HG03135 (cell line): Measurements from ENCODE around the gene SH3PXD2A.

Experiments
- ATAC-seq: cut with Tn5 transposase; IDR thresholded peaks from one replicate; pipeline ENCODE4 v1.9.1; 2021; ENCODE audit warnings: mild to moderate bottlenecking, moderate library complexity; ENCODE audit not compliant: unreplicated experiment

SH3PXD2A gene

GRCh38 chr10:103552856-103553742, 302.3 kb downstream of the SH3PXD2A start:
- no peak for ATAC-seq

GRCh38 chr10:103551619-103552602, 303.5 kb downstream of the SH3PXD2A start:
- ATAC-seq = no peak

- ATAC-seq = no peak
Measured at GRCh38 chr10:103550229-103550628, 305.1 kb downstream of the SH3PXD2A start.

DNA sequence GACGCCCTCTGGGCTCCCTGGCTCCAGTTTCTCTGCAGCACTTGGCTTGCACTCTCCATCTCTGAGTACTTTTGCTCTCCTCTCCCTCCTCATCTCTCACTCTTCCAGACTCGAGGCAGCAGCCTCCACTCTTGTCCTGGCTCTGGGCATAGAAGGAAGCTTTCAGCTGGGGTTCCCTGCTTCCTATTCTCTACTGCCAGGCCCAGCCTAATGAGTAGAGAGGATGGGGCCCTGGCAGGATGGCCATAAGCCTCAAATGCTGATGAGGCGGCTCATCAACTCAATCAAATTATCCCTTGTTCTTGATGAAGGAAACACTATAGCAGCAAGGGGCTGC, 306.1 kb downstream of the SH3PXD2A start:
- ATAC-seq = no peak

GRCh38 chr10:103548581-103549348, 306.6 kb downstream of the SH3PXD2A start:
- no peak for ATAC-seq

DNA sequence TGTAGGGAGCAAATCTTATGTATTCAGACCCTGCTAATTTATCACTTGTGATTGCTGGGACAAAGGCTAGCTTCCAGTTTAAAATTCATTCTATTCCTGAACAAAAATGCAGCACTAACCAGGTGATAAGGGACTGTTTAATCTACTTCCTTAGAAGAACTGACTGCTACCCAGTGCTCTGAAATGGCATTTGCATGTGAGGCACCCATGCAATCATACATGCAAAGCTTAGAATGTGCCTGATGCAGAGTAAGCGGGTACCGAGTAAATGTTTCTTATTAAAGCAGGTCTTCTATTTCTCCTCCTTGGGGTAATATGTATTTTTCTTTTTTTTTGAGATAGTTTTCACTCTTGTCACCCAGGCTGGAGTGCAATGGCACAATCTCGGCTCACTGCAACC, 307.4 kb downstream of the SH3PXD2A start:
- no peak for ATAC-seq

GRCh38 chr10:103547391-103547946, 307.9 kb downstream of the SH3PXD2A start:
- no peak for ATAC-seq

DNA sequence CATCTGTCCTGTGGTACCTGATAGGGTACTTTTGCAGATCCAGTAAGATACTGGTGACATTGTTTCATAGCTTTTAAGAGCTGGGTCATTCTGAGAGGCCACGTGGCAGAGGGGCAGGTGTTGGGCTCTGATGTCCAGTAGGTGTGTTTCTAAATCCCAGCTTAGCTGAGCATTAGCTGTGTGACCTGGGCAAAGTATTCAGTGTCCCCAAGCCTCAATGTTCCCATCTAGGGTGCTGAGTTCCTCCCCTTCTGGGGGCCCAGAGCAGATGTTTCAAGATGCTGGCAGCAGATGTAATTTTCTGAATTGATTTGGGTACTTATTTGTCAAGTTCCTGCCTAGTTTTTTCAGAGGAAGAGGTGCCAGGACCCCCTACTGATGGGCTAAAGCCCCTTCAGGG, 309.0 kb downstream of the SH3PXD2A start:
- ATAC-seq = no peak

DNA sequence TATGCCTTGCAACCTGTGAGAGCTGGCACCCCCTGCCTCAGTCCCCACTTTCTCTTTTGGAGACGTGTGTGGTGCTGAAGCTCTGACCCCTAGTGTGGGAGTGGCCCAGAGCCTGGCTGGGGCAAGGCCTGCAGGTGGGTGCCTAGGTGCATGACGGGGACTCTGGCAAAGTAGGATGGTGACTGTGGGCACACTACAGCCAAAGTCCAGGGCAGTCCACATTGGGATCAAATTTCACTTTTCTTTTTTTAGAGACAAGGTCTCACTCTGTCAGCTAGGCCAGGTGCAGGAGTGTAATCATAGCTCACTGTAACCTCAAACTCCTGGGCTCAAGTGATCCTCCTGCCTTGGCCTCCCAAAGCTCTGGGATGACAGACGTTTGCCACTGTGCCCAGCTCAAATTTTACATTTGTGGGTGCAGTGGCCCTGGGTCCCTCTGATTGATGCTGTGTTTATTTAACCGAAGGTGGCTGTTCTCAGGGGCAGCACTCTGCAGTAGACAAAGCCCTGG, 309.6 kb downstream of the SH3PXD2A start:
- ATAC-seq = no peak

GRCh38 chr10:103545366-103545765, 310.0 kb downstream of the SH3PXD2A start:
- no peak for ATAC-seq

DNA sequence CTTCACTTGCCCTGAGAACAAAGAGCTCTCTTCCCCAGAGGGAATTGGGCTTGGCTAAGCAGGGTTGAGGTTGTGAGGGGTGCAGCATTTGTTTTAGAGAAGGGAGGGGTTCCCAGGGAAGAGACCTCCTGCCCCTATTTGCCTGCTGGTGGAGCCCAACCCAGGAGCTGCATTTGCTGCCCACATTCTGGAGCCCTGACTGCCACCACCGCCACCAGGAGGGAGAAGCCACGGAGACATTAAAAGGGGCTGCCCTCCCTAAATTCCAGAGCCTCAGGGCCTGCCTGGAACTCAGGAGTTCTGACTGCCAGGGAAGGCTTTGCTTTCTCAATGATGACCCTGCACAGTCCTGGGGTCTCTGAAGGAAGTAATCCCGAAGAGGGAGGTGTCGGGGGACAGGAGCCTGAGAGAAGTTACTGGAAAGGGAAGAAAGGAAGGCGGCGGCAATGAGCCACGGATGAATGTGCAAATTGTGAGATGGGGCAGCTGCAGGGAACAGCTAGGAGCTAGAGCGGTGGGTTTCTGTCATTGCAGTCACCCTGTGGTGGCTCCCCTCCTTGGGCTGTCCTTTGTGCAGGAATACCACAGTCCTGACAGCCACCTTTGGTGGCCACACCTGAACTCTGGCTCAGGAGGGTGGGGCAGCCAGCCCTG, 310.6 kb downstream of the SH3PXD2A start:
- no peak for ATAC-seq
